ENCODE results near the gene IREB2. TPM values are rescaled to one million over a fixed set of nuclear protein-coding genes. Genes with fewer than 3 reads are reported as not detected.
"Not testable (repeated sequence)": the region's sequence is repeated elsewhere in the genome, so short reads cannot be mapped to it uniquely, and the experiment has no call there.

Gene IREB2
- total and polyA plus RNA-seq, 7 donors: 11.0 to 46.5 (median 29.2) TPM

- ATAC-seq: peak; percentile 95 to 97 (median 96)
- Histone ChIP-seq H3K27me3 (ENCODE audit: insufficient read depth in 3 of 3, low read length in 2 of 3) (no peaks in the 10 kb centered on the region), H3K27ac (peak within 1 kb of the TSS; percentile 76), H3K36me3 (ENCODE audit: insufficient read depth in 1 of 2, low read depth in 1 of 2) (no peaks in the 10 kb centered on the region), H3K9me3 (no peaks in the 10 kb centered on the region), H3K4me1 (peaks cover 14% of the 10 kb centered on the region), H3K4me3 (peak within 1 kb of the TSS; percentile 98)
- DNase-seq: peak; percentile 87 to 94
- 1% methylated on average over 49 to 63 of the region's 63 CpGs for WGBS, 3 donors
- TF ChIP-seq CTCF (IDR thresholded peaks at IDR 0.05): peak; percentile 14
- intact Hi-C loops (cut with DNase I): no loop called here
These were observed 69.2 kb downstream of the IREB2 start, which contains the start of gene HYKK for GRCh38 chr15:78506971-78507830. HYKK (plus strand) TSS chr15:78507577; CDS start chr15:78513089, 5,512 bp downstream.

- DNase-seq (no peak), ATAC-seq (peak; percentile 20 to 42 (median 28))
- intact Hi-C loops (cut with DNase I): no loop called here
- peak overlapping the region; percentile 76 for H3K27ac ChIP-seq
- no peaks in the 10 kb centered on the region for H3K27me3 ChIP-seq (ENCODE audit: insufficient read depth in 3 of 3, low read length in 2 of 3)
- H3K4me1 ChIP-seq: peaks cover 14% of the 10 kb centered on the region
- no peaks in the 10 kb centered on the region for H3K9me3 ChIP-seq
- H3K36me3 ChIP-seq (ENCODE audit: insufficient read depth in 1 of 2, low read depth in 1 of 2): no peaks in the 10 kb centered on the region
- no peak for TF ChIP-seq CTCF (IDR thresholded peaks at IDR 0.05)
- 0 to 4% (median 1%) methylated on average over 10 to 13 of the region's 13 CpGs for WGBS, 3 donors
- peak overlapping the region; percentile 98 for H3K4me3 ChIP-seq
These were observed 69.8 kb downstream of the IREB2 start for GRCh38 chr15:78507831-78508160.

GRCh38 chr15:78508272-78508671 lies 70.3 kb downstream of the IREB2 start:
- peaks cover 14% of the 10 kb centered on the region for H3K4me1 ChIP-seq
- no peaks in the 10 kb centered on the region for H3K36me3 ChIP-seq (ENCODE audit: insufficient read depth in 1 of 2, low read depth in 1 of 2)
- peak overlapping the region; percentile 98 for H3K4me3 ChIP-seq
- intact Hi-C loops (cut with DNase I): no loop called here
- no peaks in the 10 kb centered on the region for H3K9me3 ChIP-seq
- no peak for TF ChIP-seq CTCF (IDR thresholded peaks at IDR 0.05)
- H3K27ac ChIP-seq: no peak overlapping the region
- DNase-seq (no peak), ATAC-seq (no peak)
- WGBS, 3 donors: 29 to 46% (median 44%) methylated on average over 6 of the region's 6 CpGs
- H3K27me3 ChIP-seq (ENCODE audit: insufficient read depth in 3 of 3, low read length in 2 of 3): no peaks in the 10 kb centered on the region

GRCh38 chr15:78509726-78510312 lies 71.8 kb downstream of the IREB2 start:
- no peaks in the 10 kb centered on the region for H3K27me3 ChIP-seq (ENCODE audit: insufficient read depth in 3 of 3, low read length in 2 of 3)
- no peak for ATAC-seq
- H3K36me3 ChIP-seq (ENCODE audit: insufficient read depth in 1 of 2, low read depth in 1 of 2): peaks cover 0 to 7% of the 10 kb centered on the region in 2 donors
- 42 to 66% (median 55%) methylated on average over 6 of the region's 6 CpGs for WGBS, 3 donors
- H3K4me1 ChIP-seq: peaks cover 14% of the 10 kb centered on the region
- peak overlapping the region; percentile 61 for H3K27ac ChIP-seq
- DNase-seq: no peak
- no peaks in the 10 kb centered on the region for H3K9me3 ChIP-seq
- intact Hi-C loops (cut with DNase I): no loop called here
- H3K4me3 ChIP-seq: no peak overlapping the region
- no peak for TF ChIP-seq CTCF (IDR thresholded peaks at IDR 0.05)

- peaks cover 0 to 39% of the 10 kb centered on the region in 2 donors for H3K36me3 ChIP-seq (ENCODE audit: insufficient read depth in 1 of 2, low read depth in 1 of 2)
- H3K4me1 ChIP-seq; DNase-seq; H3K4me3 ChIP-seq; H3K27me3 ChIP-seq (ENCODE audit: insufficient read depth in 3 of 3, low read length in 2 of 3); intact Hi-C loops (cut with DNase I); H3K27ac ChIP-seq; ATAC-seq; H3K9me3 ChIP-seq: not testable (repeated sequence)
- WGBS, 3 donors: 91 to 99% (median 96%) methylated on average over 2 of the region's 3 CpGs
These were observed 82.0 kb downstream of the IREB2 start for GRCh38 chr15:78520035-78520434.

All from psoas muscle (tissue), 8 donors.